CD4-positive, alpha-beta T cell treated with Interleukin-1 beta for 1 hour (primary cell): ENCODE results near the gene RUNX1.

Experiments
- DNase-seq, 2 donors: peaks; one replicate each; pipeline ENCODE4 v3.0.0-alpha.2; 2020 to 2022

RUNX1 gene

DNA sequence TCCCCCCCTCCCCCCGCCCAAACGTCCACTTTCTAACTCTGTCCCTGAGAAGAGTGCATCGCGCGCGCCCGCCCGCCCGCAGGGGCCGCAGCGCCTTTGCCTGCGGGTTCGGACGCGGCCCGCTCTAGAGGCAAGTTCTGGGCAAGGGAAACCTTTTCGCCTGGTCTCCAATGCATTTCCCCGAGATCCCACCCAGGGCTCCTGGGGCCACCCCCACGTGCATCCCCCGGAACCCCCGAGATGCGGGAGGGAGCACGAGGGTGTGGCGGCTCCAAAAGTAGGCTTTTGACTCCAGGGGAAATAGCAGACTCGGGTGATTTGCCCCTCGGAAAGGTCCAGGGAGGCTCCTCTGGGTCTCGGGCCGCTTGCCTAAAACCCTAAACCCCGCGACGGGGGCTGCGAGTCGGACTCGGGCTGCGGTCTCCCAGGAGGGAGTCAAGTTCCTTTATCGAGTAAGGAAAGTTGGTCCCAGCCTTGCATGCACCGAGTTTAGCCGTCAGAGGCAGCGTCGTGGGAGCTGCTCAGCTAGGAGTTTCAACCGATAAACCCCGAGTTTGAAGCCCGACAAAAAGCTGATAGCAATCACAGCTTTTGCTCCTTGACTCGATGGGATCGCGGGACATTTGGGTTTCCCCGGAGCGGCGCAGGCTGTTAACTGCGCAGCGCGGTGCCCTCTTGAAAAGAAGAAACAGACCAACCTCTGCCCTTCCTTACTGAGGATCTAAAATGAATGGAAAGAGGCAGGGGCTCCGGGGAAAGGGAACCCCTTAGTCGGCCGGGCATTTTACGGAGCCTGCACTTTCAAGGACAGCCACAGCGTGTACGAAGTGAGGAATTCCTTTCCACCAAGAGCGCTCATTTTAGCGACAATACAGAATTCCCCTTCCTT is 158.1 kb downstream of the RUNX1 start:
- DNase-seq: no peak

DNA sequence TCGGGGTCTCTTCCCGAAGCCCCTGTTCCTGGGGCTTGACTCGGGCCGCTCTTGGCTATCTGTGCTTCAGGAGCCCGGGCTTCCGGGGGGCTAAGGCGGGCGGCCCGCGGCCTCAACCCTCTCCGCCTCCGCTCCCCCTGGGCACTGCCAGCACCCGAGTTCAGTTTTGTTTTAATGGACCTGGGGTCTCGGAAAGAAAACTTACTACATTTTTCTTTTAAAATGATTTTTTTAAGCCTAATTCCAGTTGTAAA is 158.7 kb downstream of the RUNX1 start:
- DNase-seq: no peak

DNA sequence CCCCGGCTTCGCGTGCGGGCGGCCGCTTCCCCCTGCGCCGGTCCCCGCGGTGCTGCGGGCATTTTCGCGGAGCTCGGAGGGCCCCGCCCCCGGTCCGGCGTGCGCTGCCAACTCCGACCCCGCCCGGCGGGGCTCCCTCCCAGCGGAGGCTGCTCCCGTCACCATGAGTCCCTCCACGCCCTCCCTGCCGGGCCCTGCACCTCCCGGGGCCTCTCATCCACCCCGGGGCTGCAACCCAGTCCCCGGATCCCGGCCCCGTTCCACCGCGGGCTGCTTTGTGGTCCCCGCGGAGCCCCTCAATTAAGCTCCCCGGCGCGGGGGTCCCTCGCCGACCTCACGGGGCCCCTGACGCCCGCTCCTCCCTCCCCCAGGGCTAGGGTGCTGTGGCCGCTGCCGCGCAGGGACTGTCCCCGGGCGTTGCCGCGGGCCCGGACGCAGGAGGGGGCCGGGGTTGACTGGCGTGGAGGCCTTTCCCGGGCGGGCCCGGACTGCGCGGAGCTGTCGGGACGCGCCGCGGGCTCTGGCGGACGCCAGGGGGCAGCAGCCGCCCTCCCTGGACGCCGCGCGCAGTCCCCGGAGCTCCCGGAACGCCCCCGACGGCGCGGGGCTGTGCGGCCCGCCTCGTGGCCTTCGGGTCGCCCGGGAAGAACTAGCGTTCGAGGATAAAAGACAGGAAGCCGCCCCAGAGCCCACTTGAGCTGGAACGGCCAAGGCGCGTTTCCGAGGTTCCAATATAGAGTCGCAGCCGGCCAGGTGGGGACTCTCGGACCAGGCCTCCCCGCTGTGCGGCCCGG is 159.2 kb downstream of the RUNX1 start:
- peak; percentile 73 to 75 for DNase-seq

DNA sequence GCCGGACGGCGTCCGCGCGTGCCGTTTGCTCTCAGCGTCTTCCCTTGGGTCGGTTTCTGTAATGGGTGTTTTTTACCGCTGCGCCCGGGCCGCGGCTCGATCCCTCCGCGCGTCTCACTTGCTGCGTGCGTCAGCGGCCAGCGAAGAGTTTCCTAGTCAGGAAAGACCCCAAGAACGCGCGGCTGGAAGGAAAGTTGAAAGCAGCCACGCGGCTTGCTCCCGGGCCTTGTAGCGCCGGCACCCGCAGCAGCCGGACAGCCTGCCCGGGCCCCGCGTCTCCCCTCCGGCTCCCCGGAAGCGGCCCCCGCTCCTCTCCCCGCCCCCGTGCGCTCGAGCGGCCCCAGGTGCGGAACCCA is 159.8 kb downstream of the RUNX1 start:
- DNase-seq: peak; percentile 38 to 45

DNA sequence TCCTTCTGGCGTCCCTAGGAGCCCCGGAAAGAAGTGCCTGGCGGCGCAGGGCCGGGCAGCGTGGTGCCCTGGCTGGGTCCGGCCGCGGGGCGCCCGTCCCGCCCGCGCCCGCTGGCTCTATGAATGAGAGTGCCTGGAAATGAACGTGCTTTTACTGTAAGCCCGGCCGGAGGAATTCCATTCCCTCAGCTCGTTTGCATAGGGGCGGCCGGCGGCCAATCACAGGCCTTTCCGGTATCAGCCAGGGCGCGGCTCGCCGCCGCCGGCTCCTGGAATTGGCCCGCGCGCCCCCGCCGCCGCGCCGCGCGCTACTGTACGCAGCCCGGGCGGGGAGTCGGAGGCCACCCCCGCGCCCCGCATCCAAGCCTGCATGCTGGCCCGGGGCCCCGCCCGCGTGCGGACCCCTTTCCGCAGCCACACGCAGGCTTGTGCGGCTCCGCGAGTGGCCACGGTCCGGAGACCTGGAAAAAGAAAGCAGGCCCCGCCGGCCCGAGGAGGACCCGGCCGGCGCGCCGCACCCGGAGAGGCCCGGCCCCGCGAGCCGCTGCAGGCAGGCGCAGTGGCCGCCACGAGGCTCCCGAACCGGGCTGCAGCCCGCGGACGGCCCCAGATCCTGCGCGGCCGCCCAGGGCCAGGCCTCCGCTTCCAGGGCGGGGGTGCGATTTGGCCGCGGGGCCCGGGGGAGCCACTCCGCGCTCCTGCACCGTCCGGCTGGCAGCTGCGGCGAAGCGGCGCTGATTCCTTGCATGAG is 160.4 kb downstream of the RUNX1 start:
- peak; percentile 77 to 80 for DNase-seq

DNA sequence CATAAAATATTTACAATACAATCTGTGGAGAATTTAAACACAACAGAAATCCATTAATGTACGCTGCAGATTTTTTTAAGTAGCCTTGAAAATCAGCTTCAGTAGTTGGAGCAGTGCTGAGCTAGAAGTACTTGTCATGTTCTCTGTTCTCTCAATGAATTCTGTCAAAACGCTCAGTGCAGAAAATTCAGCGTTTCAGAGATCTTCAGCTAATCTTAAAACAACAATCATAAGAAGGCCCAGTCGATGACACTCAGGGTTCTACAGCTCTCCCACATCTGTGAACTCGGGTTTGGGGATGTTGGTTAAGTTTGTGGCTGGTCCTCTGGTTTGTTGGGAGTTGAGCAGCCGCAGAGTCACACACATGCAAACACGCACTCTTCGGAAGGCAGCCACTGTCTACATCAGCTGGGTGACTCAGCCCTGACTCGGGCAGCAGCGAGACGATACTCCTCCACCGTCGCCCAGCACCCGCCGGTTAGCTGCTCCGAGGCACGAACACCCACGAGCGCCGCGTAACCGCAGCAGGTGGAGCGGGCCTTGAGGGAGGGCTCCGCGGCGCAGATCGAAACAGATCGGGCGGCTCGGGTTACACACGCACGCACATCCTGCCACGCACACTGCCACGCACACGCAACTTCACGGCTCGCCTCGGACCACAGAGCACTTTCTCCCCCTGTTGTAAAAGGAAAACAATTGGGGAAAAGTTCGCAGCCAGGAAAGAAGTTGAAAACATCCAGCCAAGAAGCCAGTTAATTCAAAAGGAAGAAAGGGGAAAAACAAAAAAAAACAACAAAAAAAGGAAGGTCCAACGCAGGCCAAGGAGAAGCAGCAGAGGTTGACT is 161.2 kb downstream of the RUNX1 start:
- DNase-seq: peak; percentile 78 to 87

DNA sequence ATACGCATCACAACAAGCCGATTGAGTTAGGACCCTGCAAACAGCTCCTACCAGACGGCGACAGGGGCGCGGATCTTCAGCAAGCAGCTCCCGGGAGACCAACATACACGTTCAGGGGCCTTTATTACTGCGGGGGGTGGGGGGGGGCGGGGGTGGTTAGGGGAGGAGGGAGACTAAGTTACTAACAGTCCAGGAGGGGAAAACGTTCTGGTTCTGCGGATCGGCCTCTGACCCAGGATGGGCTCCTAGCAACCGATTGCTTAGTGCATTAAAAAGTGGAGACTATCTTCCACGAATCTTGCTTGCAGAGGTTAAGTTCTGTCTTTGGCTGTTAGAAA is 162.0 kb downstream of the RUNX1 start:
- DNase-seq: no peak

DNA sequence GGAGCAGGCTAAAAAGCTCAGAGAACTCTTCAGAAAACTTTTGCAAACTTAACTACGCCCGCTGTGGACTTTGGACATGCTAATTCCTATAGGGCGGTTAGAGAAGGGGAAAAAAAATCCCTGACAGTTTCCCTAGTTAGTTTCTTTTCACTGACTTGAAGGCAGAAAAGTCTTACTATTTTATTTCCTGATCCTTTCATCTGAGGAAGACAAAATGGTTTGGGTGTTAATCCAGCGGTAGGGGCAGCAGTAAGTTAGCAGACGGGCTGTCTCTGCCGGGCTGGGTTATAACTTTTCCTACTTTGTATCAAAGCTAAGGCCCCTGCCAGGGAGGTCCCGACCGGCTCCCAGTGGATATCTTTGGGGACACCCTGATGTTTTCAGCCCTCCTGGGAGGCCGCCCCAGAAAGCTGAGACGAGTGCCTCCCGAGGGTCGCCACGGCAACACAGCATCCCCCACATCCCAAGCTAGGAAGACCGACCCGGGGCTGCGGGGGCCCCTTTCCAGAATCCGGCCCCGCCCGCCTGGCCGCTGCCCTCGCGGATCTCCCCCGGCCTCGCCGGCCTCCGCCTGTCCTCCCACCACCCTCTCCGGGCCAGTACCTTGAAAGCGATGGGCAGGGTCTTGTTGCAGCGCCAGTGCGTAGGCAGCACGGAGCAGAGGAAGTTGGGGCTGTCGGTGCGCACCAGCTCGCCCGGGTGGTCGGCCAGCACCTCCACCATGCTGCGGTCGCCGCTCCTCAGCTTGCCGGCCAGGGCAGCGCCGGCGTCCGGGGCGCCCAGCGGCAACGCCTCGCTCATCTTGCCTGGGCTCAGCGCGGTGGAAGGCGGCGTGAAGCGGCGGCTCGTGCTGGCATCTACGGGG is 162.6 kb downstream of the RUNX1 start:
- peak; percentile 19 to 34 for DNase-seq

DNA sequence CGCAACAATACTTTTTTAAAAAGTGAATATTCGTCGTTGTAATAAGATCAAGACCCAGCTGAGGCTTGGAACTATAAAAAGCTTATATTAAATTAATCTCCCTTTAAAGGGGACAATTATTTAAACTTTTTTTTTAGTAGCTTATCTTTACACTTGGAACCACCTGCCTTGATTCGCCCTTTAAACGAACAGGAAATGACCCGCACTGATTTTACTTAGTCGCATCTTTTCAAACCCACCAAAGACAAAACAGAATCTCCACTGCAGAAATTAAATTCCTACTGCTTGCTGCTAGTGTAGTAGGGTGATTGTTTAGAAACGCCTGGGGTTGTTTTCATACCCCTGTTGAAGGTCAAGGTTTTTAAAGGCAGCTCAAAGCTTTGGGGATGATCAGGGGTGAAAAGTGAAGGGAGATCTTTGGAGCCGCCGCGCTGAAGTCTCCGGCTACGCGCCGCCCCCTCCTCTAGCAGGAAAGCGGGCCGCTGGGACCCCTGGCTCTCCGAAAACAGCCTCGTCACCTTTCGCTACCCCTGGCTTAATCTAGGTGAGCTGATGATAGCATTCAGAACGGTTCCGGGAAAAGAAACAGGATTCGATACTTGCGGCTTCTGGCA is 163.4 kb downstream of the RUNX1 start:
- no peak for DNase-seq

DNA sequence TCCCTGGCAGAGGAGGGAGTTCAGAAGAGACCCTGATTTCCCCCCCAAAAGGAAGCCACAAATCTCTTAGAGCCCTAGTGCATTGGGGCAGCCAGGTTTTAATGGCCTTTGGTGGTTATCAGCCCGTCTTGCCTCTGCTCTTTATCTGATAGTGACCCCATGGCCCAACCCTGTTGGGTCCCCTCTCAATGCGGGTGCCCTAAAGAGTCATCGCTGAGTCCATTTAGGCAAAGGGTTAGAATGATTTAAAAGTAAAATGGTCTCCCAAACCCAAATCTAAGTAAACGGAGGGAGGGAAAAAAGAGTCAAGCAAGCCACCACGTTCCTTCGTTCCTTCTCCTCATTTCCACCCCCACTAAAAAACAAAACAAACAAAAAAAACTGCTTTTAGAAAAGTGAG is 164.0 kb downstream of the RUNX1 start:
- DNase-seq: no peak

DNA sequence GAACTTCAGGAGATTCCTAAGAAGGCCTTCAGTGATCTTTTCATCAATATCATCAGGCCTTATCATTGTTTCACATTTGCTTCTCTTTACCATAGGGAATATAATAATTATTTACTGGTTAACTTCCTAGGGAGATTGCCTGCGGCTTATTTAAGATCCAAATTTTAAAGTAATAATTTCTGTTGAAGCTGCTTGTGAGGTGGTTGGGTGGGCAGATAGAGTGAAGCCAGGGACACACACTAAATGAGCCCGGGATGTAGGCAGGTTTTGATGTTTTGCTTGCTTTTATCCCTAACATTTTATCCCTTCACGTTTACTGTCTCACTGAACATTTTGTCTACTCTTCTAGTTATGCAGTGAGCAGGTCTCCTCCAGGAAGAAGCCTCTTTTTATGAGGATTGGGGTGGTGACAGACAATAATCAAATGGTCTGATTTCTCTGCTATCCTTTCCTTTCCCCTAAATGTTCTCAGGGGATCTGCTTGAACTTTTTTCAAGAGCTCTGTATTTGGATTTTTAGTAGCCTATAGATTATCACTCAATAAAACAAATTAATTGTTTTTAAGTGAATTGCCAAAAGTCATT is 164.7 kb downstream of the RUNX1 start:
- DNase-seq: no peak

DNA sequence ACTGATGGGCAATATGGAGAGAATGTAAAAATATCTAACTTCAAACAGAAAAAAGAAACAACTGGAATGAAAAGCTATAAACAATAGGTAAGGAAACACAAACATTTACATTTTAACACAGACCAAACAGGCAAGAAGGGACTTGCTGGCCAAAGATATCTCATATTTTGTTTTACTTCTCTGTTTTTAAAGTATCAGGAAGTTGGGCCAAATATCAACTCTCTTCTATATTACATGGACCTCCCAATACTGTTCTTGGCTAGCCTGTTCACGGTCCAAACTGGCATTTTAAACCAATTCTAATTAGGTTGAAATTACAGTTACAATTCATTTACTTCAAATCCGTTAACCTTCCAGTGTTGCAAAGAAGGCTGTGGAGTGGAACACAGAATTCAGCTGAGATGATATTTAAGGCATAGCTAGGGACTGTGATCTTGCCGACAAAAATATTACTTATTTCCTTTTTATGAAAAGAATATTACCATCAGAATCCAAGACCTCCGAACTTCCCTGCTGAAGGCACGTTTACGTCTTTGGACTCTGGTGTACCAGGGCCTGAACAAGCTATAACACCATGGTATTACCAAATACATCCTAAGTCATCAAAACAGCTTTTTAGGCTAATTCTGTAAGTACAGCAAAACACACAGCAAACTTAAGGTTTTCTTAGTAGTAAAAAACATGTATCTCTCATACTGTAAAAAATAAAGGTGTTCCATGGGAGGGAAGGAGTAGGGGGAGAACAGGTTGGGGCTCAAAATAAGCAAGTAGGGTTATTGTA is 165.4 kb downstream of the RUNX1 start:
- no peak for DNase-seq

DNA sequence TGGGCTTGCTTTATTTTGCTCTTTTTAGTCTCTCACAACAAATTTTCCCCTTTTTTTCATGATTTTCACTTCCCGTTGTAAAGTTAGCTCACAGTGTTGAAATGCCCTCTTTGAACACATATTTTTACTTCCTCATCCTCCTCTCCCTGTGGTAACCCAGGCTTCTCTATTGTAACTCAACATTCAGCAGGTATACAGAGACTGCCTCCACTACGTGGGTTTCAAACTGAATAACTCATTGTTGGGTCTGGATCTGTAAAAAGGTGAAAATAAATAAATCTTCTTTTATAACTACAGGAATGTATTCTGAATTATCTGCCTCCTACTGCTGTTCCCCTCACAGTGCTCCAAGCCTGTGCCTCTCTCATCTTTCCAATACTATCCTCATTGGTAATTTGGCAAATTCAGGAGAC is 166.4 kb downstream of the RUNX1 start:
- DNase-seq: no peak

DNA sequence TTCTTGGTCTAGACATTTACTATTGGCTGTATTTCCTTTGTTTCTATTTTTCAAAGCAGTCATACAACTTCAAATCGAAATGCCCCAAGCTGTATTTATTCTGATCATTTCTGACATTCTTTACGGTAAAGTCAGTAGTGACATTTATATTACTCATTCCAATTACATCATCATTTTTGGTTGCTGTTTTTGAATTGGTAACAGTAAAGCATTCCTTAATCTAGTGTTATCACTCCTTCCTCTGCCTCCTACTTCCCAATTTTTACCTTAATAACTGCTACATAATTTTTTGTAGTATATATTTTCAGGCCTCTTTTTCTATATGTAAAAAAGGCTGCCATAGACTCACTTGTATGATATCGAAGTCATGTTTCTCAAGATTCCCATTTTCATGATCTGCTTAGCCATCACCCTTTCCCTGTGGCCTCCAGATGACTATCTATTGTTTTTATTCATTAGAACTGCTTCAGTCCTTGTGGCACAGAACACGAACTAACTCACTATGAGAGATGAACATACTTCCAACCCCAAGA is 167.2 kb downstream of the RUNX1 start:
- no peak for DNase-seq

DNA sequence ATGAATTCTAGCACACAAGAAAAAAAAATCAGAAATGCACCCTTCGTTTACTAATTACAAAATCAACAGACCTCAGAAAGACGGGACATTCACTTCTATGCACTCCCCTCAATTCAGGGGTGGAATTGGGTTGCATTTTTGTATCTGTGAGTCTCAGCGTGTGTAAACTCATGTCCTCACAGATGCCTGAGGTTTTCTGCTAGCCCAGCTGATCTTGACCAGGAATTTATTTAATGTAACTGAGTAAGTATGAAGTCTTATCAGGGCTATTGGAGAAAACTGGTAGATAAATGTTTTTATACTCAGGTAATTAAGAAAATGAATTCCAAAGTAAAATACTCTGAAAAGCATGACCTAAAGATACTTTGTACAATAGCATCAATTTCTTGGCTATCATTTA is 167.7 kb downstream of the RUNX1 start:
- no peak for DNase-seq

DNA sequence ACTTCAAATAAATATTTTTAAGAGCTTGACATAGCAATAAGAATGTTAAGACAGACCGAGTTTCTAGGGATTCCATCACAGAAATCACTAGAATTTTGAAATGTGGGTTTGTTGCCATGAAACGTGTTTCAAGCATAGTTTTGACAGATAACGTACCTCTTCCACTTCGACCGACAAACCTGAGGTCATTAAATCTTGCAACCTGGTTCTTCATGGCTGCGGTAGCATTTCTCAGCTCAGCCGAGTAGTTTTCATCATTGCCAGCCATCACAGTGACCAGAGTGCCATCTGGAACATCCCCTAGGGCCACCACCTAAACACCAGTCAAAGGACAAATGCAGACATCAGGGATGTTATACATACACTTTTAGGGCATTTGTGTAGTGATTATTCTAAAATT is 168.7 kb downstream of the RUNX1 start:
- DNase-seq: no peak

DNA sequence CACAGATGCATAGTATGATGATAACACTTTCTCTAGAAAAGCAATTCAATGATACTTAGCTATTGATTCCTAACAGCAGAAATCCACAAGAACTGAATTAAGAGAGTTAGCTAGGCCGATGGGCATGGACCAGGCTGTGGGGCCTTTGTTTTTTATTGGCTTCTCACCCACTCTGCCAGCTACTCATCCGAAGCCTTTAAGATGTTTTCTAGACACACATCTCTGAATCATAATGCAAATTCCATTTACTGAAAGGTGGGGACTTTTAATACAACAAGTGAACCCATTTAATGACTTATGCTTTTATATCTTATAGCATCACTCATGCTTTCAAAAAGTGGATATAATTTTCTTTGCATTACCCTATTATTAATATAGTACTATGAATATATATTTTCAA is 170.2 kb downstream of the RUNX1 start:
- DNase-seq: no peak

DNA sequence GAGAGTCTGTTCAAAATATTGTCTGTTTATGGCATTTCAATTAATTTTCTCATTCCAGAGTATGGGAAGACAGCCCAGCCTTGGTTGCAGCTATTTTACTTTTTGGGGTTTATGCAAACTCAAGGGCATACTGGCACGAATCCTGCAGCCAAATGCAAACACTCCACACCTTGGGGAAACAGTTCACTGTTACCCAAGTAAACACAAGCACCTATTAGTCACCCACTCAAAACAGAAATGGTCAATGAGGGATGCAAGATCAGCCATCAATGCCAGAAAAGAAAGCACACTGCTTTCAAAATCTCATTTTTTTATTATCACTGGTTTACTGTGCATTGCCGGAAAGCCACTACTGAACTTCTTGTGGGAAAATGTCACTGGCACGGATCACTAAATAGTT is 170.6 kb downstream of the RUNX1 start:
- no peak for DNase-seq

DNA sequence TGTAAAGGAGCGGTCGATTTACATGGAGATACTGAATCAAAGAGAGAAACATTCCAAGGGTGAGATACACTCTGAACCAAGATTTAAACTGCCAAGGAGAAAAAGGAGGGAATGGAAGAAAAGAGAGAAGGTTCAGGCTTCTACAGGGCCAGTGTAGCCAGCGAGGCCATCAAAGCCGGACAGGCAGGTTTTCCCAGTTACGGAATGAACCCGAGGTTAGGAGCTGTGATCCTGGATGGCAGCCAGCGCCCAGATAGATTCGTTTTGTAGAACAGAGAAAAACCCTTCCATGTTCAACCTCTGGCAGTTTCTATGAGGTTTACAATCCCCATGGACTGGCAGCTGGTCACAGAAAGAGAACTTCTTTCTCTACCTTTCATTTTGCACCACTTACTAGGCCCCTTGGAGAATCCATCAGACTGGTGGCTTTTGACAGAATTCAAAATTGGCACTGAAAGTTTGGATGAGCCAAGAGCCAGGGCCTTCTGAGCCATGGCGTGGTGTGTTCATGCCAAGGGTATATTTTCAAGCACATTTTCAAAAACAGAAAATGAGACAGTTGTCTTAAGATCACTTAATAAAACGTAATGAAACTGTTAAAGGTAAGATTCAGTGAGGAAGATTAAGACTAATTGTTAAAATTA is 171.5 kb downstream of the RUNX1 start:
- DNase-seq: no peak

DNA sequence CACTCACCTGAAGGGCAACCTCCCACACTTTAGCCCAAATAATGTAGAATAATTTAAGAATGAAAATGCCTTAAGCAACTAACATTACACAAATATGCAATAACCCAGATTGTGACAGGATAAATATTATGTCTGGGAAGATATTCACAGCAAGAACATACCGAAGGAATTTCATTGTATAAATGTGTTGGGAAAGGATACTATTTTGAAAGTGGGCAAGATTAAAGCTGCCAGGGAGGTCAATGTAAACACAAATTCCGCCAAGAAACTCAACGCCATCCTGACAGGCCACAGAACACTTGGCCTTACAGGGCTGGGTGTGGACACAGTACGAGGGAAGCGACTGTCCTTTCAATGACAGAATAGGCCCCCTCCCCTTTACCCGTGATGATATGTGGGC is 173.3 kb downstream of the RUNX1 start:
- DNase-seq: no peak
